ENCODE results near the gene DNAJC5. TPM values are rescaled to one million over a fixed set of nuclear protein-coding genes. Genes with fewer than 3 reads are reported as not detected.

Gene DNAJC5
- total RNA-seq, 2 donors from 2014 or later: 32.9 to 44.2 TPM

DNA sequence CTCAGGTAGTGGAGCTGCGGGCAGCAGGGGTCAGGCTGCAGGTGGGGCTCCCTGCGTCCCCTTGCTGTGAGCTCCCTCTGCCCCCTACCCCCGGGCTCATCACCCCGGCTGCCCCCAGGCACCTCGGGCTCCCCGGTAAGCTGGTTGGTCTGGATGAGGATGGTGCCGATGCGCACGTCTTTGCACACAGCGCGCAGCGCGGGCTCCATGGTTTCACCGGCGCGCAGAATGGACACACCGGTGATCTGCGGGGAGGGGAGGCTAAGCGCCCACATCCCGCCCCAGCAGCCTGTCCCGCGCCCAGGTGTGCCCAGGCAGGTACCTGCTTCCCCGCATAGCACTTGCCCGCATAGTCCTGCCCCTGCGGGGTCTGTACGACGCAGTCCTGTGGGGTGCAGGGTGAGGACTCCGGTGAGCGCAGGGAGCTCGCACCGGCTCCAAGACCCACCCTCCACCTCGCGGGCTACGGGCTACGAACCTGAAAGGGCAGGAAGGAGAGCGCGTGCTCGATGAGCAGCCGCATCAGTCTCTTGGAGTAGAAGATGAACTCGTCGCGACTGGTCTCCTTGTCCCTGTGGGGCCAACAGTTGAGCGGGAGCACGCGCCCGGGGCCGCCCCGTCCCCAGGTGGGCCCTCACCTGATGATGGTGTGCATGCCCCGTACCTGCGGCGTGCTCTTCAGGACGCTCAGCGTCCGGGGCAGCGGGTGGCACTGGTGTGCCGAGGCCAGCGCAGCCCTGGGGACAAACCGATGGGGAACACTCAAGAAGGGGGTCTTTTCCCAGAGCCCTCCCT, 45.7 kb downstream of the DNAJC5 start:
- TF ChIP-seq, protein P1, sequence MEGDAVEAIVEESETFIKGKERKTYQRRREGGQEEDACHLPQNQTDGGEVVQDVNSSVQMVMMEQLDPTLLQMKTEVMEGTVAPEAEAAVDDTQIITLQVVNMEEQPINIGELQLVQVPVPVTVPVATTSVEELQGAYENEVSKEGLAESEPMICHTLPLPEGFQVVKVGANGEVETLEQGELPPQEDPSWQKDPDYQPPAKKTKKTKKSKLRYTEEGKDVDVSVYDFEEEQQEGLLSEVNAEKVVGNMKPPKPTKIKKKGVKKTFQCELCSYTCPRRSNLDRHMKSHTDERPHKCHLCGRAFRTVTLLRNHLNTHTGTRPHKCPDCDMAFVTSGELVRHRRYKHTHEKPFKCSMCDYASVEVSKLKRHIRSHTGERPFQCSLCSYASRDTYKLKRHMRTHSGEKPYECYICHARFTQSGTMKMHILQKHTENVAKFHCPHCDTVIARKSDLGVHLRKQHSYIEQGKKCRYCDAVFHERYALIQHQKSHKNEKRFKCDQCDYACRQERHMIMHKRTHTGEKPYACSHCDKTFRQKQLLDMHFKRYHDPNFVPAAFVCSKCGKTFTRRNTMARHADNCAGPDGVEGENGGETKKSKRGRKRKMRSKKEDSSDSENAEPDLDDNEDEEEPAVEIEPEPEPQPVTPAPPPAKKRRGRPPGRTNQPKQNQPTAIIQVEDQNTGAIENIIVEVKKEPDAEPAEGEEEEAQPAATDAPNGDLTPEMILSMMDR (IDR thresholded peaks at IDR 0.05): no peak
- no peak for TF ChIP-seq POLR2A (IDR thresholded peaks at IDR 0.05)
- ATAC-seq (no peak), DNase-seq (no peak)
- Histone ChIP-seq H3K27me3 (no peaks in the 10 kb centered on the region), H3K36me3 (replicated peaks in 1 of 2; ENCODE audit: insufficient read depth in 1 of 2, low read depth in 2 of 2) (peaks cover 0 to 32% of the 10 kb centered on the region in 2 donors), H3K4me1 (no peaks in the 10 kb centered on the region), H3K4me3 (no peak overlapping the region), H3K9me3 (no peaks in the 10 kb centered on the region), H3K27ac (peak overlapping the region in 1 of 4 donors; percentile 36)
- intact Hi-C loops (cut with DNase I): no loop called here
- 93 to 100% methylated on average over 1 to 38 of the region's 58 CpGs for WGBS, 2 donors

DNA sequence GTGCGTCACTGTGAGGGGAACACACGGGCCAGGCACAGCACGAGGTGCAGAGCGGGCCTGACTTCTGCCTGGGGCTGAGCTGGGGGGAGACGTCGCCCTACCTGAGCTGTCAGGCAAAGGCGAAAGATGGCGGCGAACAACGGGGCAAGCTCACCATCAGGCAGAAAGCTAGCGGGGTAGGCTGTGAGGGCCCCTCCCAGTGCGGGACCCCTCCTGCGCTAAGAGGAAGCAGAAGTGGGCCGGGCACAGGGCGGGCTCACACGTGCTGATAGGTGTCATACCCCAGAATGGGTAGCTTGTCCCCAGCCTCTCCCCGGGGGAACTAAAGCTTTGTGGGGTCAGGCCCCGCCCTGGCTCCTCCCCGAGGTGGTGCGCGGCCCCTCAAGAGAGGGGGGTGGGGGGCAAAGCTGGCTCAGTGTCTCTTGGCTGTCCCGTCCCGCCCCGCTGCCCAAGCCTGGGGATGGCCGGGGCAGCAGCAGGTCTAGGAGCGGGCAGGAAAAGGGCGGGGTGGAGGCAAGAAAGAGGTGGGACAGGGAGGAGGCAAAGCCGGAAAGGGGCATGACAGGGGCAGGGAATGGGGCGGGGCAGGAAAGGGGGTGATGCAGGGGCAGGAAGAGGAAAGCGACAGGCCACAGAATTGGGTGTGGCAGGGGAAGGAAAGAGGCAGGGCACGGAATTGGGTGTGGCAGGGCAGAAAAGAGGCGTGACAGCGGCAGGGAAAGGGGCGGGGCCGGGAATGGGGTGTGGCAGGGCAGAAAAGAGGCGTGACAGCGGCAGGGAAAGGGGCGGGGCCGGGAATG, 46.6 kb downstream of the DNAJC5 start:
- H3K4me1 ChIP-seq: no peaks in the 10 kb centered on the region
- DNase-seq: peak in 2 of 4 donors; percentile 10 to 51
- H3K9me3 ChIP-seq: no peaks in the 10 kb centered on the region
- TF ChIP-seq POLR2A (IDR thresholded peaks at IDR 0.05): no peak
- TF ChIP-seq, protein P1 (IDR thresholded peaks at IDR 0.05): no peak
- H3K27me3 ChIP-seq: no peaks in the 10 kb centered on the region
- intact Hi-C loops (cut with DNase I): no loop called here
- H3K36me3 ChIP-seq (replicated peaks in 1 of 2; ENCODE audit: insufficient read depth in 1 of 2, low read depth in 2 of 2): peaks cover 0 to 32% of the 10 kb centered on the region in 2 donors
- H3K27ac ChIP-seq: peak overlapping the region in 2 of 4 donors; percentile 8 to 36
- no peak overlapping the region for H3K4me3 ChIP-seq
- 79 to 92% methylated on average over 23 to 30 of the region's 39 CpGs for WGBS, 2 donors
- no peak for ATAC-seq

DNA sequence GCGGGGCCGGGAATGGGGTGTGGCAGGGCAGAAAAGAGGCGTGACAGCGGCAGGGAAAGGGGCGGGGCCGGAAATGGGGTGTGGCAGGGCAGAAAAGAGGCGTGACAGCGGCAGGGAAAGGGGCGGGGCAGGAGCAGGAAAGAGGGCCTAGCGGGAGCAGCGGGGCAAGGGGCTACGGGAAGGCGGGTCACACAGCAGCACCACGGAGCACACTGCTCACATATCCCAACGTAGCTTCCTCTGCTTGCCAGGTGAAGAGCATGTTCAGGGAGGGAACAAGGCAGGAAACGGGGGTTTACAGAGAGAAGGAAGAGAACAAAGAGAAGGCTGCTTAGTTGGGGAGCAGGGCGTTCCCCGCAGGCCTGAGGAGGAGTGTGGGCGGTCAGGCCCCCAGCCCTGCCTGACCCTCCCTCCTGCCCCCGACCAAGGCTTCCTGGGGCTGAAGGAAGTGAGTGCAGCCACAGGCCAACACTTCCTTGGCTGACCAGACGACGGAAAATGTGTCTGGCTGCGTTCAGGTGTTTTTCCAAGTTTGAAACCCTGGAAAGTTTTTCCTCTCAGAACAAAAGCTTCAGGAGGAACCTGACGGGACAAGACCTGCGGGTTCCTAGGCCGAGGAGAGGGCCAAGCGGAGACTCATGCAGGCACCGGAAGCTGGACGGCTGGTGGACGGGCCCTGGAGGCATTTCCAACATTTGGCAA, 47.5 kb downstream of the DNAJC5 start:
- Histone ChIP-seq H3K27ac (peak overlapping the region in 2 of 4 donors; percentile 12 to 34), H3K9me3 (no peaks in the 10 kb centered on the region), H3K27me3 (no peaks in the 10 kb centered on the region), H3K4me1 (peaks cover 6% of the 10 kb centered on the region), H3K36me3 (replicated peaks in 1 of 2; ENCODE audit: insufficient read depth in 1 of 2, low read depth in 2 of 2) (peaks cover 0 to 32% of the 10 kb centered on the region in 2 donors), H3K4me3 (no peak overlapping the region)
- ATAC-seq: no peak
- intact Hi-C loops (cut with DNase I): no loop called here
- TF ChIP-seq, protein P1 (IDR thresholded peaks at IDR 0.05): no peak
- TF ChIP-seq POLR2A (IDR thresholded peaks at IDR 0.05): no peak
- WGBS, 2 donors: 69 to 72% methylated on average over 26 to 30 of the region's 30 CpGs
- DNase-seq: peak in 1 of 4 donors; percentile 24

DNA sequence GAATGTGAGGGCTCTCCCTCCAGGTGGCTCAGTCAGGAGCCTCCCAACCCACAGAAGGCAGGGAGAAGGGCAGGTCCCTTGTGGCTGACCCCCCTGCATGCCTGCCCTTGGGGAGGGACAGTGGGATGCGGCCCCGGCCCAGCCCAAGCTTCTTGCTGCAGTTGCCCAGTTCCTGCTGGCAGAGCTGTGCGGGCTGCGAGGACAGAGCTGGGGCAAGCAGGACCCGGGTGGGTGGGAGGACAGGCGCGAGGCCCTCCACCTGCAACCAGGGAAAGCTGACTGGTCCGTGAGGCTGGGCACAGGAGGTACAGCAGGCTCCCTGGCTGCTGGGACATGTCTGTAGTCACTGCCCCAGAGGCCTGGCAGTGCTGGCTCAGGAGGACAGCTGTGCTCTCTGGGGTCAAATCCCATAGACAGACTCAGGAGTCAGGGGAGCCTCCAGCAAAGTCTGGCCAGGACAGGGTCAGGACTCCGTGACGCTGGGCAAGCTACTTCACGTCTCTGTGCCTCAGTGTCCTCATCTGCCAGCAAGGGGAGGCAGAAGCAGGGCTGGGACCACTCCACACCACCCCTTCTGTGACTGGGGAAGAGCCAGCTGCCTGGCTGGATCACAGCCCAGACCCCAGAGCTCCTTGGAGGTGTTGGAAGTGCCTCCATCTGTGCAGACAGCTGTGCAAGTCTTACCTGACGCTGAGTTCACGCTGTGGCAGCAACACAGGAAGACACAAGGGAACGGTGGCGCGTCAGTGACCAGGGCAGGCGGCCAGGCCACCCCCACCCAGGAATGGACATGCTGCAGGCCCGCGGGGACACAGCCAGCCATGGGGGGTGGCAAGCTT, 48.3 kb downstream of the DNAJC5 start:
- DNase-seq (peak in 1 of 4 donors; percentile 22), ATAC-seq (no peak)
- Histone ChIP-seq H3K36me3 (replicated peaks in 1 of 2; ENCODE audit: insufficient read depth in 1 of 2, low read depth in 2 of 2) (peaks cover 0 to 32% of the 10 kb centered on the region in 2 donors), H3K4me1 (peaks cover 14% of the 10 kb centered on the region), H3K9me3 (no peaks in the 10 kb centered on the region), H3K4me3 (no peak overlapping the region), H3K27ac (no peak overlapping the region), H3K27me3 (no peaks in the 10 kb centered on the region)
- intact Hi-C loops (cut with DNase I): no loop called here
- WGBS, 2 donors: 85% methylated on average over 19 of the region's 19 CpGs; no CpG with 5 or more reads in 1 of the 2 donors
- TF ChIP-seq, protein P1 (IDR thresholded peaks at IDR 0.05): no peak
- TF ChIP-seq POLR2A (IDR thresholded peaks at IDR 0.05): no peak

All from body of pancreas (tissue), 4 donors.